Spleen (tissue), 7 donors: ENCODE data around the gene ZNF644.
"Not testable (repeated sequence)": the region's sequence is repeated elsewhere in the genome, so short reads cannot be mapped to it uniquely, and the experiment has no call there.

ENCODE experiments used
- POLR2A ChIP-seq, 3 donors: fragments of 450-650 bp; IDR thresholded peaks; one replicate each; pipeline ENCODE4 v1.5.1; 2017; ENCODE audit warnings: antibody characterized with exemption in 3 of 3, mild to moderate bottlenecking in 1 of 3
- POLR2AphosphoS5 ChIP-seq, 3 donors: sonication (generic); formaldehyde crosslinking; IDR thresholded peaks; one replicate each; pipeline ENCODE4 v1.5.1; 2017; ENCODE audit warnings: antibody characterized with exemption in 3 of 3
- TF ChIP-seq, protein P1 (sequence below), 11 experiments: fragments of 200-600 bp in 7 of 11; fragments of 450-650 bp in 4 of 11; sonication (generic) in 4 of 11; IDR thresholded peaks in 8 of 11; conservative IDR thresholded peaks in 3 of 11; 1 replicate in 7 of 11; 2 replicates in 4 of 11; pipeline versions ENCODE4 v1.4.0 to v1.8.0; 2016 to 2021; ENCODE audit warnings: antibody characterized with exemption in 11 of 11, inconsistent platforms in 4 of 11, mild to moderate bottlenecking in 1 of 11
- donor health status: DM: no; HTN: no; CAD: no; lungs with moderate emphysema.
- donor health status: DM: no; HTN: no; CAD: no.
- donor health status: DM: no; HTN: no; CAD: no.

DNA sequence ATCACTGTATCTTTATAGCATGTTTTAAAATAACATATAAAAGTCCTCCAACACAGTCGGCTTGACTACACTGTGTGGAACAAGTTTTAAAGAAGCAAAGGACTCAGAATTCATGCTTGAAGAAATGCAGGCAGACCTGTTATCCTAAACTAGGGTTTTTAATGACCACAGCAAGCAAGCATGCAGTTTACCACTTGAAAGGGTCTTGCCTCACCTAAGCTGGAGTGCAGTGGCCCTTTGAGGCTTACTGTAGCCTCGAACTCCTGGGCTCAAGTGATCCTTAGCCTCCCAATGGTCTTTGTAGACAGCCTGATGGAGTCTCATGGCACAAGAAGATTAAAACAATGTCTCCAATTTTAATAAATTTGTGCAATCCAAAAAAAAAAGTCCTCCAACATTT lies 27.7 kb upstream of the ZNF644 start:
- TF ChIP-seq POLR2A, POLR2AphosphoS5 (IDR thresholded peaks at IDR 0.05): not testable (repeated sequence)
- TF ChIP-seq, protein P1, sequence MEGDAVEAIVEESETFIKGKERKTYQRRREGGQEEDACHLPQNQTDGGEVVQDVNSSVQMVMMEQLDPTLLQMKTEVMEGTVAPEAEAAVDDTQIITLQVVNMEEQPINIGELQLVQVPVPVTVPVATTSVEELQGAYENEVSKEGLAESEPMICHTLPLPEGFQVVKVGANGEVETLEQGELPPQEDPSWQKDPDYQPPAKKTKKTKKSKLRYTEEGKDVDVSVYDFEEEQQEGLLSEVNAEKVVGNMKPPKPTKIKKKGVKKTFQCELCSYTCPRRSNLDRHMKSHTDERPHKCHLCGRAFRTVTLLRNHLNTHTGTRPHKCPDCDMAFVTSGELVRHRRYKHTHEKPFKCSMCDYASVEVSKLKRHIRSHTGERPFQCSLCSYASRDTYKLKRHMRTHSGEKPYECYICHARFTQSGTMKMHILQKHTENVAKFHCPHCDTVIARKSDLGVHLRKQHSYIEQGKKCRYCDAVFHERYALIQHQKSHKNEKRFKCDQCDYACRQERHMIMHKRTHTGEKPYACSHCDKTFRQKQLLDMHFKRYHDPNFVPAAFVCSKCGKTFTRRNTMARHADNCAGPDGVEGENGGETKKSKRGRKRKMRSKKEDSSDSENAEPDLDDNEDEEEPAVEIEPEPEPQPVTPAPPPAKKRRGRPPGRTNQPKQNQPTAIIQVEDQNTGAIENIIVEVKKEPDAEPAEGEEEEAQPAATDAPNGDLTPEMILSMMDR (IDR thresholded peaks at IDR 0.05 in 8 of 11, conservative IDR thresholded peaks at IDR 0.05 in 3 of 11), result not testable (repeated sequence)
